GM23338 (cell line): Measurements from ENCODE around the gene ZBTB26. TPM values are rescaled to one million over a fixed set of nuclear protein-coding genes. Genes with fewer than 3 reads are reported as not detected.
A peak's percentile ranks its signal among the peaks of the same experiment; 100 is the strongest.

Experiments used
- ATAC-seq: fragments of 200-7000 bp; cut with Tn5 transposase; 3 replicates; pipeline ENCODE4 v1.9.1; 2020
- DNase-seq: peaks from one replicate; pipeline ENCODE4 v3.0.0-alpha.2; 2015; ENCODE audit warnings: low spot score
- H2AFZ ChIP-seq: fragments of 200-600 bp; sonication (generic); 2 replicates; pipeline ENCODE4 v1.8.0; 2016; ENCODE audit warnings: antibody characterized with exemption, mild to moderate bottlenecking, moderate library complexity
- H3F3A ChIP-seq: fragments of 200-600 bp; sonication (generic); replicated peaks from 2 replicates; pipeline ENCODE4 v1.8.0; 2017; ENCODE audit warnings: antibody characterized with exemption, mixed run types, low read depth
- H3K27ac ChIP-seq: fragments of 200-600 bp; sonication (generic); 2 replicates; pipeline ENCODE4 v1.6.1; 2016; ENCODE audit warnings: low read depth
- H3K27me3 ChIP-seq: fragments of 200-600 bp; sonication (generic); 2 replicates; pipeline ENCODE4 v1.8.0; 2016; ENCODE audit warnings: mild to moderate bottlenecking, mixed run types, moderate library complexity; ENCODE audit not compliant: insufficient read depth
- H3K36me3 ChIP-seq: fragments of 200-600 bp; sonication (generic); 2 replicates; pipeline ENCODE4 v1.8.0; 2016; ENCODE audit warnings: mild to moderate bottlenecking; ENCODE audit not compliant: insufficient read depth
- H3K4me1 ChIP-seq: fragments of 200-600 bp; sonication (generic); 2 replicates; pipeline ENCODE4 v1.8.0; 2016; ENCODE audit warnings: mild to moderate bottlenecking, moderate library complexity; ENCODE audit not compliant: insufficient read depth
- H3K4me2 ChIP-seq: fragments of 200-600 bp; sonication (generic); 2 replicates; pipeline ENCODE4 v1.7.1; 2017; ENCODE audit warnings: mixed run types
- H3K4me3 ChIP-seq: fragments of 200-600 bp; sonication (generic); 2 replicates; pipeline ENCODE4 v1.6.1; 2016; ENCODE audit warnings: mixed run types
- H3K79me2 ChIP-seq: fragments of 200-600 bp; sonication (generic); replicated peaks from 2 replicates; pipeline ENCODE4 v1.8.0; 2017; ENCODE audit warnings: mild to moderate bottlenecking; ENCODE audit not compliant: insufficient read depth
- H3K9me2 ChIP-seq: fragments of 200-600 bp; sonication (generic); 2 replicates; pipeline ENCODE4 v1.8.0; 2017; ENCODE audit not compliant: insufficient read depth
- H4K20me1 ChIP-seq: fragments of 200-600 bp; sonication (generic); replicated peaks from 2 replicates; pipeline ENCODE4 v1.8.0; 2017; ENCODE audit warnings: mild to moderate bottlenecking; ENCODE audit not compliant: insufficient read depth
- H3K27ac Mint-ChIP-seq: 2 replicates; pipeline ENCODE4 v1.8.0; 2020; ENCODE audit warnings: inconsistent platforms, mild to moderate bottlenecking, moderate library complexity, mixed read lengths
- H3K27me3 Mint-ChIP-seq: 3 replicates; pipeline ENCODE4 v1.8.0; 2022; ENCODE audit warnings: low read depth, mild to moderate bottlenecking, moderate library complexity, mixed read lengths, inconsistent platforms; ENCODE audit not compliant: insufficient read depth, poor library complexity
- H3K36me3 Mint-ChIP-seq: 3 replicates; pipeline ENCODE4 v1.8.0; 2021; ENCODE audit warnings: low read depth, mild to moderate bottlenecking, inconsistent platforms, moderate library complexity, mixed read lengths
- H3K4me1 Mint-ChIP-seq: 3 replicates; pipeline ENCODE4 v1.8.0; 2020; ENCODE audit warnings: mild to moderate bottlenecking, inconsistent platforms, mixed read lengths
- H3K4me3 Mint-ChIP-seq: 3 replicates; pipeline ENCODE4 v1.8.0; 2021; ENCODE audit warnings: moderate library complexity, mild to moderate bottlenecking, inconsistent platforms, mixed read lengths
- H3K9me3 Mint-ChIP-seq: 3 replicates; pipeline ENCODE4 v1.8.0; 2020; ENCODE audit warnings: moderate library complexity, mild to moderate bottlenecking, inconsistent platforms, mixed read lengths
- CREB1 ChIP-seq: fragments of 250-450 bp; sonication (Bioruptor Pico); IDR thresholded peaks from 2 replicates; pipeline ENCODE4 v1.5.0; 2020; ENCODE audit warnings: low read depth, mild to moderate bottlenecking, moderate library complexity
- EZH2 ChIP-seq: fragments of 200-600 bp; sonication (generic); IDR thresholded peaks from one replicate; pipeline ENCODE4 v1.8.0; 2017; ENCODE audit warnings: antibody characterized with exemption, mild to moderate bottlenecking, low read depth; ENCODE audit not compliant: unreplicated experiment
- EZH2phosphoT487 ChIP-seq: fragments of 200-600 bp; sonication (generic); IDR thresholded peaks from one replicate; pipeline ENCODE4 v1.8.1; 2018; ENCODE audit warnings: antibody characterized with exemption; ENCODE audit not compliant: unreplicated experiment
- JUNB ChIP-seq: IDR thresholded peaks from one replicate; pipeline ENCODE4 v1.6.1; 2016; ENCODE audit warnings: antibody characterized with exemption; ENCODE audit not compliant: unreplicated experiment
- NANOG ChIP-seq: IDR thresholded peaks from 2 replicates; pipeline ENCODE4 v1.6.1; 2016; ENCODE audit warnings: antibody characterized with exemption, borderline replicate concordance
- POLR2AphosphoS5 ChIP-seq: IDR thresholded peaks from 2 replicates; pipeline ENCODE4 v1.6.1; 2016; ENCODE audit warnings: antibody characterized with exemption, low read depth
- STAT1 ChIP-seq: IDR thresholded peaks from one replicate; pipeline ENCODE4 v1.6.1; 2016; ENCODE audit warnings: antibody characterized with exemption; ENCODE audit not compliant: unreplicated experiment
- ZNF114 ChIP-seq: fragments of 250-450 bp; sonication (Bioruptor Pico); IDR thresholded peaks from 2 replicates; pipeline ENCODE4 v1.5.0; 2020; ENCODE audit warnings: mild to moderate bottlenecking, moderate library complexity
- ZNF331 ChIP-seq: fragments of 250-450 bp; sonication (Bioruptor Pico); IDR thresholded peaks from 2 replicates; pipeline ENCODE4 v1.5.0; 2020; ENCODE audit warnings: low read depth, mild to moderate bottlenecking, moderate library complexity
- polyA plus RNA-seq: library from polyadenylated mRNA; unstranded; fragments of >200 nt; fragmentation: Nextera tagmentation; extraction: Ambion mirVana; gene quantifications from 2 replicates; pipeline ENCODE4 v1.2.1, GENCODE V29; 2016
- total RNA-seq: library from RNA; depleted of rRNA; stranded (reverse); fragments of >200 nt; shearing (Covaris generic); gene quantifications from 2 replicates; pipeline ENCODE4 v1.2.3, GENCODE V29; 2014
- TF ChIP-seq, protein P1 (sequence below): fragments of 250-450 bp; sonication (Bioruptor Pico); IDR thresholded peaks from 2 replicates; pipeline ENCODE4 v1.5.0; 2020; ENCODE audit warnings: mild to moderate bottlenecking, moderate library complexity
- TF ChIP-seq, protein P2 (sequence below): IDR thresholded peaks from one replicate; pipeline ENCODE4 v1.6.1; 2018; ENCODE audit warnings: antibody characterized with exemption; ENCODE audit not compliant: unreplicated experiment
- TF ChIP-seq, protein P3 (sequence below), 2 experiments: fragments of 200-600 bp in 1 of 2; sonication (generic) in 1 of 2; conservative IDR thresholded peaks; 2 replicates each; pipeline versions ENCODE4 v1.5.1 to v1.6.1; 2016 to 2017; ENCODE audit warnings: antibody characterized with exemption in 2 of 2, low read depth in 2 of 2, mild to moderate bottlenecking in 2 of 2, moderate library complexity in 1 of 2
- TF ChIP-seq, protein P4 (sequence below): IDR thresholded peaks from 2 replicates; pipeline ENCODE4 v1.6.1; 2016; ENCODE audit warnings: antibody characterized with exemption

ZBTB26 gene
- total and polyA plus RNA-seq, 2 experiments from 2014 or later: 3.0 to 9.0 TPM

DNA sequence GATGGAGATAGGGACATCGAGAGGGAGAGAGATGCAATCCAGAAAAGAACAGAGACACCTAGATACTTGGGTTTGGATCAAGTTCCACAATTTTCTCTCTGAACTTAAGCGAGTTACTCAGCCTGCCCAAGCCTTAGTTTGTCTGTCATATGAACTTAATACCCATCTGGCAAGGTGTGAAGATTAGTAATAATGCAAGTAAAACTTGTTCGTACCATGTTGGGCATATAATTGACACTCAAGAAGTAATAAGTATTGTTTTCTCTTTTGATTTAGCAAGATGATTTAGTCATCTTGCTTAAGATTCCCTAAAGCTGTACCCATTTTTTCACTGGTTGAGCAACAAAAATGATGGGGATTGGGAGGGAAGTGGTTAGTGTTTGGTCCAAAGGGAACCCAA lies 17.0 kb upstream of the ZBTB26 start:
- Histone ChIP-seq H3K79me2 (peaks cover 99% of the 10 kb centered on the region), H3K4me2 (no peak overlapping the region), H3K27ac (peak overlapping the region; percentile 41; the same call in 1 of the 2 replicates), H4K20me1 (peaks cover 8% of the 10 kb centered on the region; the same call in 1 of the 2 replicates), H3K27me3 (no peaks in the 10 kb centered on the region), H3K9me2 (no peaks in the 10 kb centered on the region), H3K4me1 (peaks cover 44% of the 10 kb centered on the region), H3K4me3 (no peak overlapping the region), H2AFZ (no peak overlapping the region), H3F3A (no peaks in the 10 kb centered on the region), H3K36me3 (no peaks in the 10 kb centered on the region)
- TF ChIP-seq JUNB (no peak), EZH2 (no peak), EZH2phosphoT487 (no peak), STAT1 (no peak), NANOG (no peak), POLR2AphosphoS5 (no peak), ZNF114 (CRISPR knock-in tag) (no peak), ZNF331 (CRISPR knock-in tag) (no peak), CREB1 (no peak)
- TF ChIP-seq, protein P1, sequence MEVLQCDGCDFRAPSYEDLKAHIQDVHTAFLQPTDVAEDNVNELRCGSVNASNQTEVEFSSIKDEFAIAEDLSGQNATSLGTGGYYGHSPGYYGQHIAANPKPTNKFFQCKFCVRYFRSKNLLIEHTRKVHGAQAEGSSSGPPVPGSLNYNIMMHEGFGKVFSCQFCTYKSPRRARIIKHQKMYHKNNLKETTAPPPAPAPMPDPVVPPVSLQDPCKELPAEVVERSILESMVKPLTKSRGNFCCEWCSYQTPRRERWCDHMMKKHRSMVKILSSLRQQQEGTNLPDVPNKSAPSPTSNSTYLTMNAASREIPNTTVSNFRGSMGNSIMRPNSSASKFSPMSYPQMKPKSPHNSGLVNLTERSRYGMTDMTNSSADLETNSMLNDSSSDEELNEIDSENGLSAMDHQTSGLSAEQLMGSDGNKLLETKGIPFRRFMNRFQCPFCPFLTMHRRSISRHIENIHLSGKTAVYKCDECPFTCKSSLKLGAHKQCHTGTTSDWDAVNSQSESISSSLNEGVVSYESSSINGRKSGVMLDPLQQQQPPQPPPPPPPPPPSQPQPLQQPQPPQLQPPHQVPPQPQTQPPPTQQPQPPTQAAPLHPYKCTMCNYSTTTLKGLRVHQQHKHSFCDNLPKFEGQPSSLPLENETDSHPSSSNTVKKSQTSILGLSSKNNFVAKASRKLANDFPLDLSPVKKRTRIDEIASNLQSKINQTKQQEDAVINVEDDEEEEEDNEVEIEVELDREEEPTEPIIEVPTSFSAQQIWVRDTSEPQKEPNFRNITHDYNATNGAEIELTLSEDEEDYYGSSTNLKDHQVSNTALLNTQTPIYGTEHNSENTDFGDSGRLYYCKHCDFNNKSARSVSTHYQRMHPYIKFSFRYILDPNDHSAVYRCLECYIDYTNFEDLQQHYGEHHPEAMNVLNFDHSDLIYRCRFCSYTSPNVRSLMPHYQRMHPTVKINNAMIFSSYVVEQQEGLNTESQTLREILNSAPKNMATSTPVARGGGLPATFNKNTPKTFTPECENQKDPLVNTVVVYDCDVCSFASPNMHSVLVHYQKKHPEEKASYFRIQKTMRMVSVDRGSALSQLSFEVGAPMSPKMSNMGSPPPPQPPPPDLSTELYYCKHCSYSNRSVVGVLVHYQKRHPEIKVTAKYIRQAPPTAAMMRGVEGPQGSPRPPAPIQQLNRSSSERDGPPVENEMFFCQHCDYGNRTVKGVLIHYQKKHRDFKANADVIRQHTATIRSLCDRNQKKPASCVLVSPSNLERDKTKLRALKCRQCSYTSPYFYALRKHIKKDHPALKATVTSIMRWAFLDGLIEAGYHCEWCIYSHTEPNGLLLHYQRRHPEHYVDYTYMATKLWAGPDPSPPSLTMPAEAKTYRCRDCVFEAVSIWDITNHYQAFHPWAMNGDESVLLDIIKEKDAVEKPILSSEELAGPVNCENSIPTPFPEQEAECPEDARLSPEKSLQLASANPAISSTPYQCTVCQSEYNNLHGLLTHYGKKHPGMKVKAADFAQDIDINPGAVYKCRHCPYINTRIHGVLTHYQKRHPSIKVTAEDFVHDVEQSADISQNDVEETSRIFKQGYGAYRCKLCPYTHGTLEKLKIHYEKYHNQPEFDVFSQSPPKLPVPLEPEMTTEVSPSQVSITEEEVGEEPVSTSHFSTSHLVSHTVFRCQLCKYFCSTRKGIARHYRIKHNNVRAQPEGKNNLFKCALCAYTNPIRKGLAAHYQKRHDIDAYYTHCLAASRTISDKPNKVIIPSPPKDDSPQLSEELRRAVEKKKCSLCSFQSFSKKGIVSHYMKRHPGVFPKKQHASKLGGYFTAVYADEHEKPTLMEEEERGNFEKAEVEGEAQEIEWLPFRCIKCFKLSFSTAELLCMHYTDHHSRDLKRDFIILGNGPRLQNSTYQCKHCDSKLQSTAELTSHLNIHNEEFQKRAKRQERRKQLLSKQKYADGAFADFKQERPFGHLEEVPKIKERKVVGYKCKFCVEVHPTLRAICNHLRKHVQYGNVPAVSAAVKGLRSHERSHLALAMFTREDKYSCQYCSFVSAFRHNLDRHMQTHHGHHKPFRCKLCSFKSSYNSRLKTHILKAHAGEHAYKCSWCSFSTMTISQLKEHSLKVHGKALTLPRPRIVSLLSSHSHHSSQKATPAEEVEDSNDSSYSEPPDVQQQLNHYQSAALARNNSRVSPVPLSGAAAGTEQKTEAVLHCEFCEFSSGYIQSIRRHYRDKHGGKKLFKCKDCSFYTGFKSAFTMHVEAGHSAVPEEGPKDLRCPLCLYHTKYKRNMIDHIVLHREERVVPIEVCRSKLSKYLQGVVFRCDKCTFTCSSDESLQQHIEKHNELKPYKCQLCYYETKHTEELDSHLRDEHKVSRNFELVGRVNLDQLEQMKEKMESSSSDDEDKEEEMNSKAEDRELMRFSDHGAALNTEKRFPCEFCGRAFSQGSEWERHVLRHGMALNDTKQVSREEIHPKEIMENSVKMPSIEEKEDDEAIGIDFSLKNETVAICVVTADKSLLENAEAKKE: no peak
- TF ChIP-seq, protein P2, sequence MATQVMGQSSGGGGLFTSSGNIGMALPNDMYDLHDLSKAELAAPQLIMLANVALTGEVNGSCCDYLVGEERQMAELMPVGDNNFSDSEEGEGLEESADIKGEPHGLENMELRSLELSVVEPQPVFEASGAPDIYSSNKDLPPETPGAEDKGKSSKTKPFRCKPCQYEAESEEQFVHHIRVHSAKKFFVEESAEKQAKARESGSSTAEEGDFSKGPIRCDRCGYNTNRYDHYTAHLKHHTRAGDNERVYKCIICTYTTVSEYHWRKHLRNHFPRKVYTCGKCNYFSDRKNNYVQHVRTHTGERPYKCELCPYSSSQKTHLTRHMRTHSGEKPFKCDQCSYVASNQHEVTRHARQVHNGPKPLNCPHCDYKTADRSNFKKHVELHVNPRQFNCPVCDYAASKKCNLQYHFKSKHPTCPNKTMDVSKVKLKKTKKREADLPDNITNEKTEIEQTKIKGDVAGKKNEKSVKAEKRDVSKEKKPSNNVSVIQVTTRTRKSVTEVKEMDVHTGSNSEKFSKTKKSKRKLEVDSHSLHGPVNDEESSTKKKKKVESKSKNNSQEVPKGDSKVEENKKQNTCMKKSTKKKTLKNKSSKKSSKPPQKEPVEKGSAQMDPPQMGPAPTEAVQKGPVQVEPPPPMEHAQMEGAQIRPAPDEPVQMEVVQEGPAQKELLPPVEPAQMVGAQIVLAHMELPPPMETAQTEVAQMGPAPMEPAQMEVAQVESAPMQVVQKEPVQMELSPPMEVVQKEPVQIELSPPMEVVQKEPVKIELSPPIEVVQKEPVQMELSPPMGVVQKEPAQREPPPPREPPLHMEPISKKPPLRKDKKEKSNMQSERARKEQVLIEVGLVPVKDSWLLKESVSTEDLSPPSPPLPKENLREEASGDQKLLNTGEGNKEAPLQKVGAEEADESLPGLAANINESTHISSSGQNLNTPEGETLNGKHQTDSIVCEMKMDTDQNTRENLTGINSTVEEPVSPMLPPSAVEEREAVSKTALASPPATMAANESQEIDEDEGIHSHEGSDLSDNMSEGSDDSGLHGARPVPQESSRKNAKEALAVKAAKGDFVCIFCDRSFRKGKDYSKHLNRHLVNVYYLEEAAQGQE: no peak
- TF ChIP-seq, protein P3, sequence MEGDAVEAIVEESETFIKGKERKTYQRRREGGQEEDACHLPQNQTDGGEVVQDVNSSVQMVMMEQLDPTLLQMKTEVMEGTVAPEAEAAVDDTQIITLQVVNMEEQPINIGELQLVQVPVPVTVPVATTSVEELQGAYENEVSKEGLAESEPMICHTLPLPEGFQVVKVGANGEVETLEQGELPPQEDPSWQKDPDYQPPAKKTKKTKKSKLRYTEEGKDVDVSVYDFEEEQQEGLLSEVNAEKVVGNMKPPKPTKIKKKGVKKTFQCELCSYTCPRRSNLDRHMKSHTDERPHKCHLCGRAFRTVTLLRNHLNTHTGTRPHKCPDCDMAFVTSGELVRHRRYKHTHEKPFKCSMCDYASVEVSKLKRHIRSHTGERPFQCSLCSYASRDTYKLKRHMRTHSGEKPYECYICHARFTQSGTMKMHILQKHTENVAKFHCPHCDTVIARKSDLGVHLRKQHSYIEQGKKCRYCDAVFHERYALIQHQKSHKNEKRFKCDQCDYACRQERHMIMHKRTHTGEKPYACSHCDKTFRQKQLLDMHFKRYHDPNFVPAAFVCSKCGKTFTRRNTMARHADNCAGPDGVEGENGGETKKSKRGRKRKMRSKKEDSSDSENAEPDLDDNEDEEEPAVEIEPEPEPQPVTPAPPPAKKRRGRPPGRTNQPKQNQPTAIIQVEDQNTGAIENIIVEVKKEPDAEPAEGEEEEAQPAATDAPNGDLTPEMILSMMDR (conservative IDR thresholded peaks at IDR 0.05; ENCODE audit: low read depth in 2 of 2): no peak
- TF ChIP-seq, protein P4, sequence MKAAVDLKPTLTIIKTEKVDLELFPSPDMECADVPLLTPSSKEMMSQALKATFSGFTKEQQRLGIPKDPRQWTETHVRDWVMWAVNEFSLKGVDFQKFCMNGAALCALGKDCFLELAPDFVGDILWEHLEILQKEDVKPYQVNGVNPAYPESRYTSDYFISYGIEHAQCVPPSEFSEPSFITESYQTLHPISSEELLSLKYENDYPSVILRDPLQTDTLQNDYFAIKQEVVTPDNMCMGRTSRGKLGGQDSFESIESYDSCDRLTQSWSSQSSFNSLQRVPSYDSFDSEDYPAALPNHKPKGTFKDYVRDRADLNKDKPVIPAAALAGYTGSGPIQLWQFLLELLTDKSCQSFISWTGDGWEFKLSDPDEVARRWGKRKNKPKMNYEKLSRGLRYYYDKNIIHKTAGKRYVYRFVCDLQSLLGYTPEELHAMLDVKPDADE: no peak
- H3K36me3 Mint-ChIP-seq: peaks cover 5% of the 10 kb centered on the region; the same call in 1 of the 3 replicates
- H3K4me3 Mint-ChIP-seq: no peak overlapping the region
- peaks cover 55% of the 10 kb centered on the region for H3K4me1 Mint-ChIP-seq
- peaks cover 3% of the 10 kb centered on the region for H3K27me3 Mint-ChIP-seq
- no peaks in the 10 kb centered on the region for H3K9me3 Mint-ChIP-seq
- ATAC-seq (no peak), DNase-seq (no peak)
- H3K27ac Mint-ChIP-seq: 0 out of 2 replicates have a peak overlapping the region, but pooled peaks have one; percentile 12
